HG03159 (cell line): Measurements from ENCODE around the gene PRDM16.

Experiments
- ATAC-seq: cut with Tn5 transposase; IDR thresholded peaks from one replicate; pipeline ENCODE4 v1.9.1; 2021; ENCODE audit warnings: mild to moderate bottlenecking, moderate library complexity; ENCODE audit not compliant: unreplicated experiment

PRDM16 gene

DNA sequence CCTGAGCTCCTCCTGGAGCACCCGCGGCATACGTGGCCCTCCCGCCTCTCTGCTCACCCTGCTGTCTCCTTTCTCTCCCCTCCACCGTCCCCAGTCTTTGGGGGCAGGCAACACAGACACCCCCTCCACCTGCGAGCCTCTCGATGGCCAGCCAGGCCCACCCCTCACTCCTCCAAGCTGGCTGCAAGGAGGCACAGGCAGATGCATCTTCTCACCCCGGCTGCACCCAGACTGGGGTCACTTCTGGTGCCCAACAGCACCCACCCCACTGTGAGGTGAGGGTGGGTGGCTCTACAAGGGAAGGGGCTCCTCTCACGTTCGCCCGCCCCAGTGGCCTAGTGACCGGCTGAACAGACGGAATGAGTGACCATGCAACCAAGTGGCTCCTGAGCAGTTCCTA lies 277.5 kb downstream of the PRDM16 start:
- ATAC-seq: no peak

DNA sequence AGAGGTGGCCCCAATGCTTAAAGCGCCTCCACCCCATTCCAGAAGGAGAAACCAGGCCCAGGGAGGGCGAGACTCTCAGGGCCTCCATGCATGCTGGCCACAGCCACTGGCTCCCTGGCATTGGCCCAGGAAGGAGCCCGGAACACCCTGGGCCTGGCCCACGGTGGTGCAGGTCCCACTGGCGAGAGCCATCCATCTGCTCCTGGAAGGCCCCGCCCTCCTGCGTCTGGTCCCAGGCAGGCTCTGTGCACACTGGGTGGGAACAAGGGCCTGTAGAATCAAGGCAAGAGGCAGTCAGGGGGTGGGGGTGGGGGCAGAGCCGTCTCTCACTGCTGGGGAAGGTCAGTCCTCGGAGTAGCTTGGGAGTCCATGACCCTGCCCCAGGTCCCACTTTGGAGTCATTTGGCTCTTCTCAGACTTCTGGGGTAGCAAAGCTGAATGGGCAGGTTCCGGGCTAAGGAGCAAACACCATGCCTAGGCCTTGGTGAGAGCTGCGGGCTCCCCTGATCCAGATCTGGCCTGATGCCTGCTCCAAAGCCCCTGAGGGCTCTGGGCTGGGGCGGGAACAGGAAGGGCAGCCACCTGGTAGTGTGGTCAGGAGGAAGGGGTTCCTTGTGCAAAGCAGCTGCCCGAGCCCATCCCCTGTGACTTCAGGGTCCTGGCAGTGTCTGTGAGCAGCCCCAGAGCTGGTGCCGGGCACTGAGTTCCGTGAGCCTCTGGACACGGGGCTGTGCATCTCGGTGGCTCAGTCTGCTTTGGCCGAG lies 278.4 kb downstream of the PRDM16 start:
- no peak for ATAC-seq

DNA sequence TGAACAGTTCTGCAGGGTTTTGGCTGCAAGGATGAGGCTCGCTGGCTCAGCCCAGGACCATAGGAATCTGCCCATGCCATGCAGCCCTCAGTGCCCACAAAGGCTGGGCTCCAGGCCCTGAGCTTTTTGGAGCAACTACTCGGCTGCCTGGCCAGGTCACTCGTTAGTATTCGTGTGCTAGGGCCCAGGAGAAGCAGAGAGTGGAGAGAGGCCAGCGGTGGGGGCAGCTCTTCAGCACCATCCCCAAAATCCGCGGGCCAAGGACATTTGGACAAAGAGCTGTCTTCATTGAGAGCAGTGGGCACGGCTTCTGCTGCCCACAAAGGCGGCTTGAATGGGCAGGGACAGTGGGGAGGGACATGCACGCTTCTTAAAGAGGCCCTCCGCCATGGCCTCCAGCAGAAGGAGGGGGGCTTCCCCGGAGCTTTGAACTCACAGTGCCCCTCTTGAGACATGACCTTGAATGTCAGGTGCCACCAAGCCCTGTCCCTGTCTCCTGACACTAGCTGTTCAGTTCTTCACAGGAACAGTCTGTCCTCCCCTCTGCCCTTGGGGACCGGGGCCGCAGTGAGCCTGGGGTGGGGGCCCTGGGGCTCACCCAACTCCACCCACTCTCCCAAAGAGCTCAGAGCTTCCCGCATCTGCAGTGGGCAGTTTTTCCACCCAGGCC lies 279.3 kb downstream of the PRDM16 start:
- ATAC-seq: no peak

DNA sequence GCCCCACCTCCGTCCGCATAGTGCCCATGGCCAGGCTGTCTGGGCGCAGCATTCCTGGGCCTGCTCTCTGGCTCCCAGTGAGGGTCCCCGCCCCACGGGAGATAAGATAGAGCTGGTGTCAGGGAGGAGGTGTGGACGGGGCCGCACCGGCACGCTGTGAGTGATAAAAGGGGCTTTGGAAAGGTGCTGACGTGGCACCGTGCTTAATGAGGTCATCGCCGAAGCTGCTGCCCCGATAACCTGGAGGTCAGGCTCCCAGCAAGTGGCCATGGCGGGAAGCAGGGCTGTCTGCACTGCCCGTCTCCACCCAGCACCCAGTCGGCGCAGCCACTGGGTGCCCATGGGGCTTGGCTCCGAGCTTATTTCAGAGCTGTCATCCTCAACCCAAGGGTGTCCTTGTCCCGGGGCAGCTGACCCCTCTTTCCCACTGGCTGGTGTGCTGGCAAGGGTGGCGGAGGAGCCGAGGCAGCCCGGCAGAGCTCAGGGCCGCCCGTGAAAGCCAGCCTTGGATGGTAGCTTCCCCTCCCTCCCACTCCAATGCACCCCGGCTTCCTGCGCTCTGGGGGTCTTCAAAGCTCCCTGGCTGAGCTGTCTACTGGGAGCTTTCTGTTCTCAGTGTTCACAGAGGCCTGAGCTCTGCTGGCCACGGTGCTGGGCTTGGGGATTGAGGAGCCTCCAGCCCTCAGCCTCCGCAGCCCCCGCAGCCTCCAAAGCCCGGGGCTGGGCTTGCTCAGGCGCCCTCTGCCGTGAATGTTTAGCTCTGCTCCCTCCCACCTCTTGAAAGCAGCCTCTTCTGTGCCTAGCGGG lies 280.4 kb downstream of the PRDM16 start:
- no peak for ATAC-seq

DNA sequence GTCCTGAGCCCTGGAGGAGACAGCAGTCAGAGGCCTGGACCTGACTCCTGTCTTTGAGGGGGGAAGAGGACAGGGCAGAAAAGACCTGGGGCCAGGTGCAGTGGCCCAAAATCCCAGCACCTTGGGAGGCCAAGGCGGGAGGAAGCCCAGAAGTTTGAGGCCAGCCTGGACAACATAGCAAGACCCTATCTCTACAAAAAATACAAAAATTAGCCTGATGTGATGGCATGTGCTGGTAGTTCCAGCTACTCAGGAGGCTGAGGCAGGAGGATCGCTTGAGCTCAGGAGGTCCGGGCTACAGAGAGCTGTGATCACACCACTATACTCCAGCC lies 280.9 kb downstream of the PRDM16 start:
- no peak for ATAC-seq

DNA sequence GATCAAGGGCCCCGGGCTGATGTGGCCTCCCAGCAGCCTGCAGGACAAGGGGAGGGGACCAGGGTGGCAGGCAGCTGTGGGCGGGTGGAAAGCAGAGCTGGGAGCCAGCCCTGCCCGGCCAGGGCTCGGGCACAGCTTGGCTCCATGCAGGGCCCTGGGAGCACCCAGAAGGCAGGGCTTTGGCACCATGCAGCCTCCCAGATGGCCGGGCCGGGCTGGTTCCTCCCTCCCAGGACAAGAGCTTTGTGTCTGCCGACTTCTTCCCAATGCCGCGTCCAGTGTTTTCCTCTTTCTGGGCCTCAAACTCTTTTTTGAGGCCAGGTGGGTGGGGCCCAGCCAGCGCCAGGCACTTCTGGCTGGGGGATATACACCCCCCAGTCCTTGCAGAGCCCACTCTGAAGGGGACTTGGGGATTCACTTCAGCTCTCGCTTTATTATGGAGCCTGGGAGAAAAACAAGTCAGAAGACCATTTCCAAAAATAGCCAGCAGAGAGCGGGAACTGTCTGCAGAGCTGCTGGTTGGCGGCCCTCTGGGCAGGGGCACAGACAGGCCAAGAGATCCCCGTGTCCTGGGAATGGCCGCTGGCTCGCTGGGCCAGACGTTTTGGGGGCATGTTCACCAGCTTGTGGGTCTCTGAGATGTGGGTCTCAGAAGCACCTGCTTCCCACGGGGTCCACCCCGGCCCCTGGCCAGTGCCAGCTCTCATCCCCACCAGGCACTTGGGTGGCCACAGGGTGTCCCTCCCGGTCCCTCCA lies 281.7 kb downstream of the PRDM16 start:
- no peak for ATAC-seq

DNA sequence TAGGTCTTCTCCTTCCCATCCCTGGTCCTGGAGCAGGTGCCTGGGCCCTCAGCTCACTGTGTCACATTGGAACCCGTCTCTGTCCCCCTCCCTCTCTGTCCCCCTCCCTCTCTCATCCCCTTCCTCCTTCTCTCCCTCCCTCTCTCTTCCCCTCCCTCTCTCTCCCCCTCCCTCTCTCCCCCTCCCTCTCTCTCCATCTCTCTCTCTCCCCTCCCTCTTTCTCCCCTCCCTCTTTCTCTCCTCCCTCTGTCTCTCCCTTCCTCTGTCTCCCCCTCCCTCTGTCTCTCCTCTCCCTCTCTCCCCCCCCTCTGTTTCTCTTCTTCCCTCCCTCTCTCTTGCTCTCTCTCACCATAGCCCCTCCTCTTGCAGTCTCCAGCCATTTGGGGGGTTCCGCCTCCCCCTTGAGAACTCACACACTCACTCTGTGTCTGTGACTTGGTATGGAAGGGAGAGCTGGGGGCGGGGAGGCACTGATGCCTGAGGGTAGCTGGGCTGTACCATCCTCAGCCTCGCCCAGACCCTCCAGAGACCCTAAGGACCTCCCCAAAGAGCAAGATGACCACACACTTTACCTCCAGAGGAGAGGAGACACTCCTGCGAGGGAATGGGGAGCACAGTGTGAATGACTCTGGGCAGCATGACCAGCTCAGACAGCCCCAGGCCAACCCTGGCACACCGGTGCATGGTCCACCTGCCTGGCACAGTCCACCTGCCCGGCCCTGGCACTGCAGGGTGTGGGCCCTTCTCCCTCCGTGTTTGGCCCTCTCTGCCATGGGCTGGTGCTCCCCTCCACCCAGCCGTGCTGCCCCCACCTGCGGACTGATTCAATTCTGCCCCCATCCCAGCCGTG lies 282.7 kb downstream of the PRDM16 start:
- no peak for ATAC-seq

DNA sequence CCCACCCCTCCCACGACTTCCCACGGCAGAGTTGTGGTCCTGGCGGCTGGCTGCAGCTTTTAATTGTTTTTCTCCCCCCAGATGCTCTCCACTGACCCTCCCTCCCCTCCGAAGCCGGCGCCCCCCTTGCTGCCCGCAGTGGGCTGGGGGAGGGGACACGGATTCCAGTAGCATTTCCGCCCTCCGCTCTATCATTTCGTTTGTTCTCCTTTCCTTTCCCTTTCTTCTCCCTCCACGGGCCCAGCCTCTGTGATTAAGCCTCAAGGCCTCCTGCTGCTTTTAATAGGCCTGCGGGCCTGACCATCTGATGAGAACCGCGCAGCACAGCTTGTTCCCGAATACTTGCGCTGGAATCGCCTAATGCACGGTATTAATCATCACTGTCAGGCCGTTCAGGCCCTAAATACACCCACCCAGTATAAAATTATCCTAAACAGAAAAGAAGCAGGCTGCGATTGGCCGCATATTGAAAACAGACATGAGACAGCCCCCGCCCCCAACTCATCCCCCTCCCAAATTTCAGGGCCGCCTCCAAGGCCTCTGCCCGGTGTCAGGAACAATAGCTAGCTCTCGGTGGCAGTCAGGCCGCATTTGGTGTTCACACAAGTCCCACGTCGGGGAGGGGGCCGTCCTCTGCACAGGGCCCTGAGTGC lies 283.4 kb downstream of the PRDM16 start:
- no peak for ATAC-seq

DNA sequence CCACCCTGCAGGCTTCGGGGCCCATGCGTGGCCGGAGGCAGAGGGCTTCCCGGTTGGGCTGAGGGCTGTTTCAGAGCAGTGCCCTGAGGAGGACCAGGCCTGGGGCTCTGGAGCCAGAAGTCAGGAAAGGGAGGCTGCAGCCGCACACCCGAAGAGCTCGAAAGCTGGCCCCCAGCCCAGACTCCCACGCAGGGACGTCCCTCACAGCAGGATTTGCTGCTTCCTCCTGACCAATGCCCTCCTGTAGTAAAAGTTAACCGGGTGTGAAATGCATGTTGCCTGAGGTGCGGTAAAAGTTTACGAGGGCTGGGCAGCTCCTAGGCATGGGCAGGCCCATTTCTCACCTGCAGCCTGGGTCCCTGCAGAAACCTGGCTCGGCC lies 283.9 kb downstream of the PRDM16 start:
- no peak for ATAC-seq

DNA sequence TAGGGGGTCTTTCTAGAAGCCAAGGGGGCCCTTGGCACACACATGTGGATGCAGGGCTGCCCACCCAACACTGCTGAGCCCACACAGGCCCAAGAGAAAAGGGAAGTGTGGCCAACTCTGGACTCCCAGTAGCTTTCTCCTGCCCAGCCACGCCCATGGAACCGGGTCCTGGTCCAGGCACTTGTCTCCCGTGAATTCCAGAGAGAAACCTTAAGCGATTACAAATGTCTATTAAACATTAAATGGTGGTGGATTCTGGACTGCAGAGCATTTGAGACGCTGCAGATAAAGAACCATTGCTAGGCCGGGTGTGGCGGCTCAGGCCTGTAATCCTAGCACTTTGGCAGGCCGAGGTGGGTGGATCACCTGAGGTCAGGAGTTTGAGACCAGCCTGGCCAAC lies 284.9 kb downstream of the PRDM16 start:
- no peak for ATAC-seq

DNA sequence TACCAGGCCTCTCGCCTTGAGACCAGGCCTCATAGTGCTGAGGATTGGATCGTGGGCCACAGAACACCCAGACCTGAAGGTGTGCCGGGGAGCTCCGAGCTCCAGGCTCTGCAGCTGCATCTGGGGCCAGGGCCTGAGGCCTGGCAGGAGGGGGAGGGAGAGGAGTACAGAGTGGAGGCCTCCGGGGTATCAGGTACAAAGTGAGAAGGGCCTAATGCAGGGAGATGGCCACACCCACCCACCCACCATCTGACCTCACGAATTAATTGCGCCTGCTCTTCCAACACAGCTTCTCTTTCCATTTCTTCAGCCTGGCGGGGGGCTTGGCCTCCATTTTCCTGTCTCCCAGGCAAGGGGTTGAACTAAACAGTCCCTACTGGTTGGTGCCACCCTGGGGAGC lies 286.1 kb downstream of the PRDM16 start:
- no peak for ATAC-seq

DNA sequence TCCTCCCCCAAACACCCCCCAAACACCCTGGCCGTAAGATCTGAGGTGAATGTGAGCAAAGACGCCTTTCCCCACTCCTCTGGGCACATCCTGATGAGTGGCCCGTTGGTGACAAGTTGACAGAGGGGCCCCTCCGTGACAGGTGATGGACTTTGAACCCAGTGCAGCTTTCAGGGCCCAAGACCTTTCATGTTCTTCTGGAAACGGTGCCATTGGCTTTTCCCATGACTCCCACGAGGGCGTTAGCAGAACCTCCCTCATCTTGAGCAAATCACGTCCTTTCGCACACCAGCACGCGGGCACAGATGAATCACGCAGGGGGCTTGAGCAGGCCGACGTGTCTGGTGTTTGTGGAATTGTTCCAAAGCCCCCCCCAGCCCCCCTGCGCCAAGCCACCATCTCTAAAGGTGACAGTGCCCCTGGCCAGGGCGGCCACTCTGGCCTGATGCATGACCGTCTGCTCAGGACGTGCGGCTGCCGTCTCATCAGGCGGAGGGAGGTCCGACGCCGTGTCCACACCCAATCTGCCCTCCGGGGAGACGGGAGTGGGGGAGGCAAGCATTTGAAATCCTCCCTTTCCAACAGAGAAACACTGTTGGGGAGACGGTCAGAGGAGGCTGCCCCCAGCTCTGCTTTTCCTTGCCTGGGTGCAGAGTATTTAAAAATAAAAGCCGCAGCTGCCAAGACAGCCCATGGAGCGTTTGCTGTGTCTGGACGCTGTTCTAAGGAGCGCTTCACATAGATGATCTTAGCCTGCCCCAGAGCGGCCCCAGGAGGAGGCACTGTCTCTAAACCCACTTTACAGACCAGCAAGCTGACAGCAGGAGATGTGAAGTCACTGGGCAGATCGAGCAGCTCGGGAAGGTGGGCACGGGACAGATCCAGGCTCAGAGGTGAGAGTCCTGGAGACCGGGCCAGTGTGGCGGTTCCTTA lies 287.2 kb downstream of the PRDM16 start:
- no peak for ATAC-seq

DNA sequence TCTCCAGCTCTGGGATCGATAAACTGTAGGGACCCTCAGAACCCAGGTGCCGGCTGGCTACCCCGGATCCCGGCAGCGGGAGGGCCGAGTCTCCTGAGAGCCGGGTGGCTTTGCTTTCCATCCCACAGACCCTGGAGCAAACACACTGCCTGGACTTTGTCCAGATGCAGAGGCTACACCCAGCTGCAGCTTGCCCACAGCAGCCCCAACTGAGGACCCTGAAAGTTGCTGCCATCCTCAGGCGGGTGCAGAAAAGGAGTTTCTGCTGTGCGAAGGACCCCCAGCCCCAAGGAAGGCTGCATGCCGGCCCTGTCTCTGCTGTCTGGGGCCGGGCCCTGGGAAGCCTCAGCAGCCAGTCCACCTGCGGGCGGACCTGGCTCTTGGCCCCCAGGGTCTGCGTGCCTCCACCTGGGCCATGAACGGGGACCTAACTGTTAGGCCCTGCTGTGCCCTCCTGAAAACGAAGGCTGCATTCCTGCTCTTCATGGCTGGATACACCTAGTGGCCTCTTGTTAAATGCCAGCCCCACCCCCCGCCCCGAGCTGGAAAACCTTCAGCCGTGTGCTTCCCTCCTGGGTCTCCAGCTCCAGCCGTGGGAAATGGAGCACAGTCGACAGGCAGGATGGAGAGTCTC lies 287.9 kb downstream of the PRDM16 start:
- no peak for ATAC-seq

DNA sequence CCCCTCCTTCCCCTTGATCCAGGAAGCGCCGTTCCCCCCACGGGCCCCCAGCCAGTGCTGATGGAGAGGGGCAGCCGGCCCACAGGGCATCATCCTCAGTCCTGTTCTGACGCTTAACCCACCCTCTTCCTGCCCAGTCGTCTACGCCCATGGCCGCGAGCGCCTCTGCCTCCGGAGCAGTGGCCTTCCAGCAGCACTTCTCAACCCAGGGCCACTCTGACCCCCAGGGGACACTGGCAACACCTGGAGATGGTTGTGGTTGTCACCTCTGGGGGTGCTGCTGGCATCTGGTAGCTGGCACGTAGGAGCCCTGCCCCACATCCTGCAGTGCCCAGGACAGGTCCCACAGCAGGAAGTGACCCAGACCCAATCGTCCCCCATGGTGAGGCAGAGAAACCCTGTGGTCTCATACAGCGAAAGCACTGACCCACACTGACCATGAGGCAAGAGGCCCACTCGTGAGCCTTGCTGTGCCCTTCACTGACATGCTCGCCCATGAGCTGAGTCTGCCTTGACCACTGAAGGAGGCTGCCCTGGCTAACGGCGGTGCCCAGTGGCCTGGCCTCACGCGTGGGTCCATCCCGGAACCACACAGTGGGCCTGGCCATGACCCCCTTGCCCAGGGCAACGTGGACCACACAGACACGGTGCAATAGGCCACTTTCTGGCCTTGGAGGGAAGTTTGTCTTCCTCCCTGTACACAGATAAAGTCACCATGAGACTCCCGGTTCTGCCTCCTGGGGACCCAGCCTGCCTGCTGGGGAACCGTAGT lies 288.7 kb downstream of the PRDM16 start:
- no peak for ATAC-seq

DNA sequence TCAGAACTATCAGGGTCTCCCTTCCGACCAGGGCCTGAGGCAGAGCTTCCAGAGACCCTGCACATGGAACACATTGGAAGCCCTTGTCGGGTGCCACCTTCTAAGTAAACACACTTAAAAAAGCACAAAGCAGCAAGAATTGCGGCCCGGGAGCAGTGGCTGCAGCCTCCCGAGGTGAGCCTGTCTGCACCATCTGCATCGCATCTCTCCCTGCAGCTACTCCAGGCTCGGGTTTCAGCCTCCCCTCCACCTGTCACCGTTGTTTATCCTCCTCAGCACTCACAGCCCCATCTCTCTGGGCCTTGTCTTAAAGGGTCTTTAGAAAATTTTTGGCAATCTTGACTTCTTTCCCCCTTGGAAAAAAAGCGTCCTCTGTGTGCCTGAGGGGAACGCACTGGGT lies 290.3 kb downstream of the PRDM16 start:
- ATAC-seq: no peak

DNA sequence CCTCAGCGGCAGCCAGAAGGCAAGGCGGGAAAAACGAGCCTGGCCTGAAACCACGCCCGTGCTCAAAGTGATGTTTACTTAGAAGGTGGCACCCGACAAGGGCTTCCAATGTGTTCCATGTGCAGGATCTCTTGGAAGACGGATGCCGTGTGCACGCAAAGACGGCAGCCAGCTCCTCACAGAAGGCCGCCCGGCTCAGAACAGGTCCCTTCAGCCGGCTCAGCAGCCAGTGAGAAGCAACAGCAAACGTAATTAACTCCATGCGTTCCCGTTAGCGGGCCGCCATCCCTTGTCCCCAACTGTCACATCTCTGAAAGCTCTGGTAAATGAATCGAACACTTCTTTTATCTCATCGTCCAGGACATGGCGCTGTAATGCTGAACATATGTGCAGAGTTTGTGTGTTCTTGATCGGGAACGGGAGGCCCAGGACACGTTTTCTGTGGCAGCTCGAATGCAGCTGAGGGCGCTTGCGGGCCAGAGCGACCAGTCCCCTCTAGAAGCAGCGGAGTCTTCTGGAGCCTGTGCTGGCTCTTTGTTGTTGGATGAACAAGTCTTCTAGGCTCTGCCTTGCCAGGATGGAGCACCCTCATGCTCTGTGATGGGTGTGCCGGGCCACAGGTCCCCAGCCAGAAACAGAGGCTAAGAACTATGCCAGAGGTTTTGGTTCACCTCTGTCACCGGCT lies 290.9 kb downstream of the PRDM16 start:
- no peak for ATAC-seq

DNA sequence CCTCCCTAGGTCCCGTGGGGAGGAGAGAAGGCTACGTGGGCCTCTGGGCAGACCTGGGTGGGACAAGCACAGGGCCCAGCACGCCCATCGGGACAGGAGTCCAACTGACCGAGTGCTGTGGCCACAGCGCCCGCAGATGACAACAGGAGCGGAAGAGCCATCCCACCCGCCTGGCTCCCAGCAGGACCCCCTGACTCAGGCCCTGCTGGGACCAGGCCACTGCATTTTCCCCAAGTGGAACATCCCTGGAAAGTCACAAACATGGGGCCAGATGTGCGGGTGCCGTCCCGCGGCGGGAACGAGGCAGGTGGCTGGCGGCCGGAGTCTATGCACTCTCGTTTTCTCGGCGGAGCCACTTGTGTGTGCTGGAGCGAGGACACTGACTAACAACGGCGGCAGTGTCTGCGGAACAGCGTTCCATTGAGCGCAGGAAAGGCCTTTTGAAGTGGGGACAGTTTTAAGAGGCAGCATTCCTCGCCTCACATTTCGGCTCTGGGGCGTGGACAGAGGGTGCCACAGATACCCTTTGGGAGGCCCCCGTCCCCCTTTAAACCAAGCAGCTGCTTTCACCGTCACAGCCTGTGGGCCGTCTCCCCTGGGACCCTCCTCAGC lies 291.7 kb downstream of the PRDM16 start:
- ATAC-seq: no peak
